Body of pancreas (tissue), 4 donors: ENCODE results near the gene USH2A. TPM values are rescaled to one million over a fixed set of nuclear protein-coding genes. Genes with fewer than 3 reads are reported as not detected.

Source experiments
- ATAC-seq: fragments of 150-250 bp; one replicate; pipeline ENCODE4 v1.9.1; 2016
- DNase-seq, 4 donors: peaks; one replicate each; pipeline ENCODE4 v3.0.0-alpha.2; 2019
- H3K27ac ChIP-seq, 4 donors: fragments of 200-600 bp; sonication (generic); 1 replicate in 3 of 4; 2 replicates in 1 of 4; pipeline versions ENCODE4 v1.5.1 to v1.6.1; 2016 to 2019; ENCODE audit warnings: mild to moderate bottlenecking in 1 of 4, mixed read lengths in 1 of 4, moderate library complexity in 1 of 4
- H3K27me3 ChIP-seq, 2 donors: fragments of 200-600 bp; sonication (generic); one replicate each; pipeline ENCODE4 v1.6.0; 2016; ENCODE audit warnings: mild to moderate bottlenecking in 1 of 2
- H3K36me3 ChIP-seq, 2 donors: fragments of 200-600 bp; sonication (generic); replicated peaks in 1 of 2; 2 replicates each; pipeline ENCODE4 v1.5.1; 2016; ENCODE audit warnings: low read depth in 2 of 2; ENCODE audit not compliant: insufficient read depth in 1 of 2
- H3K4me1 ChIP-seq: fragments of 200-600 bp; sonication (generic); one replicate; pipeline ENCODE4 v1.6.0; 2016
- H3K4me3 ChIP-seq, 2 donors: fragments of 200-600 bp; sonication (generic); 1 replicate in 1 of 2; 2 replicates in 1 of 2; pipeline ENCODE4 v1.5.1; 2016 to 2019
- H3K9me3 ChIP-seq, 3 donors: fragments of 200-600 bp; sonication (generic); 1 replicate in 2 of 3; 2 replicates in 1 of 3; pipeline ENCODE4 v1.5.1; 2016
- POLR2A ChIP-seq, 3 donors: fragments of 450-650 bp; IDR thresholded peaks; one replicate each; pipeline ENCODE4 v1.6.1; 2016; ENCODE audit warnings: antibody characterized with exemption in 3 of 3, mild to moderate bottlenecking in 2 of 3
- WGBS, 2 donors: methylation state at CpG; one replicate each; pipeline ENCODE4 v1.1.5; 2017; 5-methylcytosine and 5-hydroxymethylcytosine counted together
- intact Hi-C: fragments of 100-400 bp; cut with DNase I; formaldehyde crosslinking; loops from one replicate; pipeline ENCODE4 v1.15.1; 2023
- total RNA-seq, 2 donors: library from RNA; depleted of rRNA; stranded (reverse); fragments of >200 nt; gene quantifications; one replicate each; pipeline ENCODE4 v1.1.0, GENCODE V29; 2016
- TF ChIP-seq, protein P1 (sequence below), 7 experiments: fragments of 450-650 bp in 4 of 7; fragments of 200-600 bp in 3 of 7; sonication (generic) in 3 of 7; IDR thresholded peaks; one replicate each; pipeline ENCODE4 v1.5.1; 2016 to 2019; ENCODE audit warnings: antibody characterized with exemption in 7 of 7

The USH2A gene
- total RNA-seq, 2 donors from 2014 or later = 0.26 to 0.33 TPM

- TF ChIP-seq, protein P1, sequence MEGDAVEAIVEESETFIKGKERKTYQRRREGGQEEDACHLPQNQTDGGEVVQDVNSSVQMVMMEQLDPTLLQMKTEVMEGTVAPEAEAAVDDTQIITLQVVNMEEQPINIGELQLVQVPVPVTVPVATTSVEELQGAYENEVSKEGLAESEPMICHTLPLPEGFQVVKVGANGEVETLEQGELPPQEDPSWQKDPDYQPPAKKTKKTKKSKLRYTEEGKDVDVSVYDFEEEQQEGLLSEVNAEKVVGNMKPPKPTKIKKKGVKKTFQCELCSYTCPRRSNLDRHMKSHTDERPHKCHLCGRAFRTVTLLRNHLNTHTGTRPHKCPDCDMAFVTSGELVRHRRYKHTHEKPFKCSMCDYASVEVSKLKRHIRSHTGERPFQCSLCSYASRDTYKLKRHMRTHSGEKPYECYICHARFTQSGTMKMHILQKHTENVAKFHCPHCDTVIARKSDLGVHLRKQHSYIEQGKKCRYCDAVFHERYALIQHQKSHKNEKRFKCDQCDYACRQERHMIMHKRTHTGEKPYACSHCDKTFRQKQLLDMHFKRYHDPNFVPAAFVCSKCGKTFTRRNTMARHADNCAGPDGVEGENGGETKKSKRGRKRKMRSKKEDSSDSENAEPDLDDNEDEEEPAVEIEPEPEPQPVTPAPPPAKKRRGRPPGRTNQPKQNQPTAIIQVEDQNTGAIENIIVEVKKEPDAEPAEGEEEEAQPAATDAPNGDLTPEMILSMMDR (IDR thresholded peaks at IDR 0.05) = no peak
- no peak for TF ChIP-seq POLR2A (IDR thresholded peaks at IDR 0.05)
- Histone ChIP-seq H3K4me1 (peaks cover 7% of the 10 kb centered on the region), H3K27me3 (no peaks in the 10 kb centered on the region), H3K36me3 (no peaks in the 10 kb centered on the region), H3K4me3 (no peak overlapping the region), H3K27ac (no peak overlapping the region), H3K9me3 (no peaks in the 10 kb centered on the region)
- intact Hi-C loops = no loop called here
- DNase-seq (no peak), ATAC-seq (no peak)
- 26 to 31% methylated on average over 3 of the region's 3 CpGs for whole genome bisulfite sequencing, 2 donors
These were observed 817.2 kb downstream of the USH2A start for GRCh38 chr1:215606036-215606435.

GRCh38 chr1:215605011-215605621 lies 818.1 kb downstream of the USH2A start:
- no peaks in the 10 kb centered on the region for H3K36me3 ChIP-seq
- intact Hi-C loops = no loop called here
- no peak for ATAC-seq

DNA sequence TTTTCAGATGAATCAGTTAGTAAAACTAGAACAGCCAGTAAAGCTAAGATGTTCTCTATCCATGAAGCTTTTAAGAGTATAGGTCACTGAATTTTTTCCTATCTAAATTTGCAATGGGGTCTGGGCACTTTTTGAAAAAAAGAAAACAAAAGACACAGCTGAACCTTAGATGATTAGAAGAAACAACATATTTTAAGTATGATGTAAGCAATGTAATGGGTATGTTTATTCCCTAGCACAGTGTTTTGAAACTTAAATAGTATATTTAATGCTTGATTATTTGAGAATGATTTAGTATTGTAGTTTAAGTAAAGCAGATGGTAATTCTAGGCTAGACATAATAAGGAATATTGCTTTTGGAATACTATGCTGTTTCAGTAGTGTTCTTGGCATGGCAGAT lies 819.9 kb downstream of the USH2A start:
- no peaks in the 10 kb centered on the region for H3K9me3 ChIP-seq
- no peak overlapping the region for H3K4me3 ChIP-seq
- no peak for DNase-seq
- ATAC-seq = no peak
- H3K4me1 ChIP-seq = peaks cover 14% of the 10 kb centered on the region
- no peak for TF ChIP-seq POLR2A (IDR thresholded peaks at IDR 0.05)
- TF ChIP-seq, protein P1 (IDR thresholded peaks at IDR 0.05) = no peak
- no peak overlapping the region for H3K27ac ChIP-seq
- H3K36me3 ChIP-seq = peaks cover 0 to 2% of the 10 kb centered on the region in 2 donors
- H3K27me3 ChIP-seq = no peaks in the 10 kb centered on the region
- intact Hi-C loops = no loop called here

More at GRCh38 chr1:215605011-215605621, 818.1 kb downstream of the USH2A start:
- H3K27ac ChIP-seq = no peak overlapping the region
- no peak for TF ChIP-seq POLR2A (IDR thresholded peaks at IDR 0.05)
- TF ChIP-seq, protein P1 (IDR thresholded peaks at IDR 0.05) = no peak
- no peak for DNase-seq
- H3K9me3 ChIP-seq = no peaks in the 10 kb centered on the region
- H3K4me3 ChIP-seq = no peak overlapping the region
- no peaks in the 10 kb centered on the region for H3K27me3 ChIP-seq
- H3K4me1 ChIP-seq = peaks cover 14% of the 10 kb centered on the region

GRCh38 chr1:215601276-215601675 lies 822.0 kb downstream of the USH2A start:
- DNase-seq (no peak), ATAC-seq (no peak)
- Histone ChIP-seq H3K4me3 (no peak overlapping the region), H3K27ac (peak overlapping the region in 1 of 4 donors; percentile 21), H3K4me1 (peaks cover 11% of the 10 kb centered on the region), H3K36me3 (peaks cover 0 to 2% of the 10 kb centered on the region in 2 donors), H3K27me3 (no peaks in the 10 kb centered on the region), H3K9me3 (no peaks in the 10 kb centered on the region)
- intact Hi-C loops = no loop called here
- 32 to 45% methylated on average over 2 of the region's 2 CpGs for WGBS, 2 donors
- no peak for TF ChIP-seq POLR2A (IDR thresholded peaks at IDR 0.05)
- TF ChIP-seq, protein P1 (IDR thresholded peaks at IDR 0.05) = no peak

GRCh38 chr1:215600867-215601266 lies 822.4 kb downstream of the USH2A start:
- H3K27me3 ChIP-seq = no peaks in the 10 kb centered on the region
- no peak for ATAC-seq
- DNase-seq = no peak
- intact Hi-C loops = no loop called here
- no peaks in the 10 kb centered on the region for H3K9me3 ChIP-seq
- H3K27ac ChIP-seq = peak overlapping the region in 1 of 4 donors; percentile 21
- H3K4me3 ChIP-seq = no peak overlapping the region
- WGBS, 2 donors = 85 to 86% methylated on average over 10 of the region's 10 CpGs
- peaks cover 8% of the 10 kb centered on the region for H3K4me1 ChIP-seq
- TF ChIP-seq, protein P1 (IDR thresholded peaks at IDR 0.05) = no peak
- no peak for TF ChIP-seq POLR2A (IDR thresholded peaks at IDR 0.05)
- H3K36me3 ChIP-seq = peaks cover 0 to 2% of the 10 kb centered on the region in 2 donors
